IMR-90 (cell line): ENCODE measurements around the gene KIF18B. TPM values are rescaled to one million over a fixed set of nuclear protein-coding genes. Genes with fewer than 3 reads are reported as not detected.

Experiments used
- ATAC-seq: fragments of 200-7000 bp; cut with Tn5 transposase; 2 replicates; pipeline ENCODE4 v1.9.1; 2020; ENCODE audit warnings: low read depth, mild to moderate bottlenecking, moderate library complexity
- BruUV-seq: library from RNA; stranded (reverse); fragments of 400-500 nt; replicated peaks from 2 replicates; lab custom pipeline; 2021; lab: Mats Ljungman, UMichigan
- CTCF ChIA-PET: fragments of 300-600 bp; formaldehyde crosslinking; extraction: SDS; loops from one replicate; lab custom pipeline; 2021; ENCODE audit warnings: antibody characterized with exemption; lab: Yijun Ruan, JAX
- POLR2A ChIA-PET: fragments of 300-600 bp; sonication (Branson Sonifier 250); formaldehyde crosslinking; loops from one replicate; lab custom pipeline; 2022; ENCODE audit warnings: antibody characterized with exemption; ENCODE audit not compliant: unreplicated experiment; lab: Charles Lee
- DNase-seq: peaks from one replicate; pipeline ENCODE4 v3.0.0; 2013
- H2AFZ ChIP-seq: replicated peaks from 2 replicates; pipeline ENCODE3; 2013; ENCODE audit warnings: low read length, mild to moderate bottlenecking; ENCODE audit not compliant: poor library complexity
- H2AK5ac ChIP-seq: 2 replicates; pipeline ENCODE4 v1.6.1; 2013; ENCODE audit warnings: low read depth, low read length, inconsistent platforms
- H2AK9ac ChIP-seq: replicated peaks from 2 replicates; pipeline ENCODE3; 2013; ENCODE audit warnings: mild to moderate bottlenecking, low read depth, low read length, moderate library complexity; ENCODE audit not compliant: poor library complexity
- H2BK120ac ChIP-seq: 2 replicates; pipeline ENCODE4 v1.6.1; 2013; ENCODE audit warnings: low read depth, low read length, inconsistent platforms
- H2BK15ac ChIP-seq: 3 replicates; pipeline ENCODE4 v1.6.1; 2013; ENCODE audit warnings: low read depth, low read length, inconsistent platforms
- H2BK20ac ChIP-seq: 2 replicates; pipeline ENCODE4 v1.6.1; 2013; ENCODE audit warnings: low read depth, mild to moderate bottlenecking, inconsistent platforms, low read length, moderate library complexity
- H2BK5ac ChIP-seq: 2 replicates; pipeline ENCODE4 v1.6.1; 2013; ENCODE audit warnings: mild to moderate bottlenecking, low read depth, low read length, inconsistent platforms; ENCODE audit not compliant: poor library complexity, severe bottlenecking
- H3K14ac ChIP-seq: replicated peaks from 2 replicates; pipeline ENCODE4 v1.6.1; 2013; ENCODE audit warnings: low read depth, low read length, inconsistent platforms
- H3K18ac ChIP-seq: 2 replicates; pipeline ENCODE4 v1.6.1; 2013; ENCODE audit warnings: low read depth, low read length, control low read depth
- H3K23ac ChIP-seq: 2 replicates; pipeline ENCODE4 v1.6.1; 2013; ENCODE audit warnings: low read depth, low read length, inconsistent platforms
- H3K27ac ChIP-seq: 2 replicates; pipeline ENCODE4 v1.5.1; 2013; ENCODE audit warnings: mild to moderate bottlenecking, control low read depth, low read length; ENCODE audit not compliant: insufficient read depth
- H3K27me3 ChIP-seq: 2 replicates; pipeline ENCODE4 v1.6.1; 2013; ENCODE audit warnings: low read length; ENCODE audit not compliant: control insufficient read depth, insufficient read depth
- H3K36me3 ChIP-seq: 2 replicates; pipeline ENCODE4 v1.6.1; 2013; ENCODE audit warnings: low read length, mixed read lengths; ENCODE audit not compliant: control insufficient read depth, insufficient read depth
- H3K4ac ChIP-seq: 2 replicates; pipeline ENCODE4 v1.6.1; 2013; ENCODE audit warnings: low read depth, low read length, inconsistent platforms
- H3K4me1 ChIP-seq: 2 replicates; pipeline ENCODE4 v1.6.1; 2013; ENCODE audit warnings: low read length, mixed read lengths; ENCODE audit not compliant: control insufficient read depth, insufficient read depth
- H3K4me2 ChIP-seq: 2 replicates; pipeline ENCODE4 v1.6.1; 2013; ENCODE audit warnings: low read depth, mild to moderate bottlenecking, control low read depth, low read length, moderate library complexity
- H3K4me3 ChIP-seq: 2 replicates; pipeline ENCODE4 v1.5.1; 2013; ENCODE audit warnings: low read depth, mild to moderate bottlenecking, control low read depth, low read length, moderate library complexity; ENCODE audit not compliant: insufficient read depth
- H3K56ac ChIP-seq: 2 replicates; pipeline ENCODE4 v1.6.1; 2013; ENCODE audit warnings: low read length, inconsistent platforms; ENCODE audit not compliant: insufficient read depth; ENCODE audit errors: extremely low read depth
- H3K79me1 ChIP-seq, 2 experiments: 2 replicates each; pipeline ENCODE4 v1.6.1; 2013; ENCODE audit warnings: low read length in 2 of 2, inconsistent platforms in 1 of 2, low read depth in 1 of 2
- H3K9ac ChIP-seq: 2 replicates; pipeline ENCODE4 v1.6.1; 2013; ENCODE audit warnings: low read depth, low read length, control low read depth
- H3K9me1 ChIP-seq: 2 replicates; pipeline ENCODE4 v1.6.1; 2013; ENCODE audit warnings: low read length, inconsistent platforms; ENCODE audit not compliant: insufficient read depth
- H3K9me3 ChIP-seq: 2 replicates; pipeline ENCODE4 v1.6.1; 2013; ENCODE audit warnings: low read length; ENCODE audit not compliant: control insufficient read depth, insufficient read depth
- H4K20me1 ChIP-seq: 2 replicates; pipeline ENCODE4 v1.6.1; 2013; ENCODE audit warnings: low read length, inconsistent platforms; ENCODE audit not compliant: insufficient read depth
- H4K5ac ChIP-seq: 2 replicates; pipeline ENCODE4 v1.6.1; 2013; ENCODE audit warnings: mild to moderate bottlenecking, low read depth, low read length, control low read depth
- H4K8ac ChIP-seq, 2 experiments: 2 replicates each; pipeline ENCODE4 v1.6.1; 2013; ENCODE audit warnings: low read depth in 2 of 2, low read length in 2 of 2, control low read depth in 1 of 2, inconsistent platforms in 1 of 2
- H4K91ac ChIP-seq: 2 replicates; pipeline ENCODE4 v1.6.1; 2013; ENCODE audit warnings: low read depth, low read length, inconsistent platforms; ENCODE audit not compliant: insufficient read depth
- BHLHE40 ChIP-seq: fragments of 150-350 bp; IDR thresholded peaks from 2 replicates; pipeline ENCODE4 v1.6.1; 2016; ENCODE audit warnings: mild to moderate bottlenecking, low read depth, low read length
- CEBPB ChIP-seq: IDR thresholded peaks from 2 replicates; pipeline ENCODE4 v1.6.1; 2012; ENCODE audit warnings: low read depth, low read length, improper control_type of control experiment
- CHD1 ChIP-seq: IDR thresholded peaks from 2 replicates; pipeline ENCODE4 v1.6.1; 2012; ENCODE audit warnings: low read depth, low read length, improper control_type of control experiment
- CTCF ChIP-seq: conservative IDR thresholded peaks from 2 replicates; pipeline ENCODE4 v1.5.1; 2012; ENCODE audit warnings: mild to moderate bottlenecking, low read depth, low read length, improper control_type of control experiment
- ELK1 ChIP-seq: fragments of 150-350 bp; IDR thresholded peaks from 2 replicates; pipeline ENCODE4 v1.6.1; 2016; ENCODE audit warnings: low read depth, mild to moderate bottlenecking, low read length, moderate library complexity, borderline replicate concordance
- FOS ChIP-seq: fragments of 150-350 bp; IDR thresholded peaks from 2 replicates; pipeline ENCODE4 v1.6.1; 2016; ENCODE audit warnings: low read depth, low read length
- MAFK ChIP-seq: IDR thresholded peaks from 2 replicates; pipeline ENCODE4 v1.6.1; 2012; ENCODE audit warnings: low read depth, low read length, improper control_type of control experiment
- MAZ ChIP-seq: IDR thresholded peaks from 2 replicates; pipeline ENCODE4 v1.6.1; 2012; ENCODE audit warnings: low read depth, mild to moderate bottlenecking, low read length, improper control_type of control experiment, moderate library complexity, borderline replicate concordance
- MXI1 ChIP-seq: IDR thresholded peaks from 2 replicates; pipeline ENCODE4 v1.6.1; 2012; ENCODE audit warnings: low read depth, mild to moderate bottlenecking, low read length, moderate library complexity, borderline replicate concordance
- NFE2L2 ChIP-seq: fragments of 150-350 bp; IDR thresholded peaks from 2 replicates; pipeline ENCODE4 v1.6.1; 2016; ENCODE audit warnings: low read depth, mild to moderate bottlenecking, low read length
- POLR2A ChIP-seq: IDR thresholded peaks from 2 replicates; pipeline ENCODE4 v1.6.1; 2012; ENCODE audit warnings: mild to moderate bottlenecking, low read depth, low read length
- RAD21 ChIP-seq: IDR thresholded peaks from 2 replicates; pipeline ENCODE4 v1.6.1; 2012; ENCODE audit warnings: low read length, improper control_type of control experiment
- RCOR1 ChIP-seq: IDR thresholded peaks from 2 replicates; pipeline ENCODE4 v1.6.1; 2012; ENCODE audit warnings: mild to moderate bottlenecking, low read length, improper control_type of control experiment; ENCODE audit not compliant: insufficient replicate concordance
- RFX5 ChIP-seq: IDR thresholded peaks from 2 replicates; pipeline ENCODE4 v1.8.0; 2012; ENCODE audit warnings: low read depth, mild to moderate bottlenecking, low read length, moderate library complexity
- SMC3 ChIP-seq: fragments of 150-350 bp; IDR thresholded peaks from 2 replicates; pipeline ENCODE4 v1.6.1; 2016; ENCODE audit warnings: low read depth, mild to moderate bottlenecking, antibody characterized with exemption, low read length, moderate library complexity
- USF2 ChIP-seq: fragments of 150-350 bp; IDR thresholded peaks from 2 replicates; pipeline ENCODE4 v1.6.1; 2017; ENCODE audit warnings: mild to moderate bottlenecking, antibody characterized with exemption, low read length, low read depth
- WGBS, 2 experiments: methylation state at CpG; one replicate each; pipeline versions ENCODE4 v1.1.5 to v1.1.7; 2013; ENCODE audit warnings: missing lambda C conversion rate in 2 of 2; ENCODE audit not compliant: insufficient read length in 1 of 2; ENCODE audit errors: extremely low coverage in 2 of 2; 5-methylcytosine and 5-hydroxymethylcytosine counted together
- dilution Hi-C: fragments of 300-500 bp; cut with HindIII; formaldehyde crosslinking; loops from one replicate; pipeline ENCODE4 v1.14.3; 2018; ENCODE audit warnings: low sequenced_read_pairs; ENCODE audit not compliant: unreplicated experiment
- in situ Hi-C: fragments of 300-500 bp; cut with MboI; formaldehyde crosslinking; loops from 3 replicates; pipeline ENCODE4 v1.14.3; 2019; ENCODE audit warnings: low sequenced_read_pairs, inconsistent platforms, mixed read lengths
- intact Hi-C: fragments of 100-400 bp; cut with micrococcal nuclease; formaldehyde crosslinking; loops from 2 replicates; pipeline ENCODE4 v1.10.0; 2022
- polyA plus RNA-seq, 3 experiments: library from polyadenylated mRNA; depleted of rRNA; stranded (reverse); fragments of >200 nt; gene quantifications; 2 replicates each; pipeline ENCODE4 v1.2.3, GENCODE V29; 2012; ENCODE audit warnings: low replicate concordance in 1 of 3
- total RNA-seq: library from RNA; depleted of rRNA; stranded (reverse); fragments of >200 nt; gene quantifications from 2 replicates; pipeline ENCODE4 v1.2.3, GENCODE V29; 2012

Gene KIF18B
- total and polyA plus RNA-seq, 2 of the 4 experiments (the other 2 are of a cell fraction) = 1.3 to 16.0 TPM

GRCh38 chr17:44908761-44909326, 38.7 kb downstream of the KIF18B start:
- Histone ChIP-seq H2AK5ac (peak overlapping the region; percentile 83), H3K4me1 (peaks cover 18% of the 10 kb centered on the region), H4K5ac (no peak overlapping the region), H3K9ac (no peak overlapping the region), H2BK120ac (peak overlapping the region; percentile 86), H3K79me1 (peaks cover 0 to 16% of the 10 kb centered on the region in 2 experiments; a peak in 2 of 4 replicates), H2BK20ac (peak overlapping the region; percentile 92), H3K18ac (no peak overlapping the region), H3K56ac (no peak overlapping the region), H4K91ac (peak overlapping the region; percentile 80), H3K36me3 (no peaks in the 10 kb centered on the region), H2BK5ac (peak overlapping the region; percentile 48), H3K4me2 (no peak overlapping the region), H4K8ac (peak overlapping the region in 1 of 2 experiments; percentile 70; a peak in 3 of 4 replicates), H3K9me1 (peaks cover 34% of the 10 kb centered on the region), H2AK9ac (no peak overlapping the region), H3K23ac (peak overlapping the region; percentile 76; the same call in 1 of the 2 replicates), H3K27me3 (peaks cover 7% of the 10 kb centered on the region; the same call in 1 of the 2 replicates), H2AFZ (peak overlapping the region; percentile 8), H3K9me3 (no peaks in the 10 kb centered on the region), H3K14ac (peak overlapping the region; percentile 85), H3K4me3 (no peak overlapping the region), H3K4ac (peak overlapping the region; percentile 77), H4K20me1 (no peaks in the 10 kb centered on the region), H2BK15ac (peak overlapping the region; percentile 43; the same call in 1 of the 3 replicates), H3K27ac (no peak overlapping the region)
- in situ Hi-C loops (no loop called here), intact Hi-C loops (no loop called here), dilution Hi-C loops (no loop called here)
- ChIA-PET CTCF (no interaction called here), POLR2A (interaction anchor here (0.6 kb wide), 1 partner anchor 192 kb away, joined by 3 read pairs; no protein-coding TSS in a partner anchor)
- DNase-seq = no peak
- 92% methylated on average over 7 of the region's 10 CpGs; no CpG with 5 or more reads in 1 of the 2 experiments for WGBS, 2 experiments
- no peak for TF ChIP-seq RAD21
- no peak for TF ChIP-seq ELK1
- TF ChIP-seq CEBPB = no peak
- no peak for TF ChIP-seq MAFK
- no peak for TF ChIP-seq NFE2L2
- TF ChIP-seq RCOR1 = no peak
- no peak for TF ChIP-seq SMC3
- no peak for TF ChIP-seq CTCF
- no peak for TF ChIP-seq MXI1
- TF ChIP-seq USF2 = no peak
- no peak for TF ChIP-seq BHLHE40
- TF ChIP-seq FOS = no peak
- no peak for TF ChIP-seq RFX5
- no peak for TF ChIP-seq CHD1
- no peak for TF ChIP-seq POLR2A
- TF ChIP-seq MAZ = no peak
- ATAC-seq = no peak
- no TSS peak for BruUV-seq
